ENCODE data around the gene PEX7.

GRCh38 chr6:136793363-136793762 is 29.0 kb upstream of the PEX7 start:
- no peak for TF ChIP-seq CTCF (conservative IDR thresholded peaks at IDR 0.05 in 1 of 2, IDR thresholded peaks at IDR 0.05 in 1 of 2; ENCODE audit: extremely low read depth in 1 of 2, insufficient read depth in 1 of 2, low read depth in 1 of 2, low read length in 2 of 2)
- TF ChIP-seq EZH2 (IDR thresholded peaks at IDR 0.05; ENCODE audit: borderline replicate concordance, low read length) = no peak

Measured in mammary epithelial cell (primary cell).